Measurements from ENCODE around the gene MCCC1. TPM values are rescaled to one million over a fixed set of nuclear protein-coding genes. Genes with fewer than 3 reads are reported as not detected.

Gene MCCC1
- total RNA-seq, 4 donors from 2014 or later = 26.4 to 37.3 (median 27.8) TPM

- peaks cover 0 to 8% (median 1%) of the 10 kb centered on the region in 4 donors for H3K9me3 ChIP-seq
Measured at GRCh38 chr3:183027276-183027675, 72.0 kb downstream of the MCCC1 start.

GRCh38 chr3:183022936-183023516, 76.3 kb downstream of the MCCC1 start:
- Histone ChIP-seq H3K36me3 (peaks cover 33 to 94% (median 57%) of the 10 kb centered on the region in 4 donors), H3K9me3 (peaks cover 0 to 2% (median 0%) of the 10 kb centered on the region in 4 donors), H3K4me3 (no peak overlapping the region), H3K27me3 (no peaks in the 10 kb centered on the region), H3K27ac (replicated peaks in 1 of 4) (no peak overlapping the region), H3K4me1 (no peaks in the 10 kb centered on the region)
- 89% methylated on average over 3 of the region's 3 CpGs for whole genome bisulfite sequencing
- intact Hi-C loops (cut with DNase I) = no loop called here
- DNase-seq (ENCODE audit: extremely low spot score) = no peak
- TF ChIP-seq POLR2AphosphoS5 (IDR thresholded peaks at IDR 0.05) (no peak), EP300 (IDR thresholded peaks at IDR 0.05) (no peak), CTCF (IDR thresholded peaks at IDR 0.05) (no peak), POLR2A (IDR thresholded peaks at IDR 0.05; ENCODE audit: low read depth) (no peak)

More at GRCh38 chr3:183027276-183027675, 72.0 kb downstream of the MCCC1 start:
- 100% methylated on average over 1 of the region's 1 CpG for WGBS
- no peak for DNase-seq (ENCODE audit: extremely low spot score)
- Histone ChIP-seq H3K27me3 (no peaks in the 10 kb centered on the region), H3K4me3 (no peak overlapping the region), H3K4me1 (no peaks in the 10 kb centered on the region), H3K27ac (replicated peaks in 1 of 4) (no peak overlapping the region), H3K36me3 (peaks cover 30 to 96% (median 53%) of the 10 kb centered on the region in 4 donors)
- TF ChIP-seq POLR2A (IDR thresholded peaks at IDR 0.05; ENCODE audit: low read depth) (no peak), POLR2AphosphoS5 (IDR thresholded peaks at IDR 0.05) (no peak), CTCF (IDR thresholded peaks at IDR 0.05) (no peak), EP300 (IDR thresholded peaks at IDR 0.05) (no peak)
- intact Hi-C loops (cut with DNase I) = no loop called here

- peaks cover 38 to 92% (median 56%) of the 10 kb centered on the region in 4 donors for H3K36me3 ChIP-seq
- intact Hi-C loops (cut with DNase I) = no loop called here
- no peak overlapping the region for H3K4me3 ChIP-seq
- H3K27ac ChIP-seq (replicated peaks in 1 of 4) = no peak overlapping the region
- H3K4me1 ChIP-seq = no peaks in the 10 kb centered on the region
- WGBS = 97% methylated on average over 3 of the region's 3 CpGs
- TF ChIP-seq POLR2AphosphoS5 (IDR thresholded peaks at IDR 0.05) (no peak), POLR2A (IDR thresholded peaks at IDR 0.05; ENCODE audit: low read depth) (no peak), EP300 (IDR thresholded peaks at IDR 0.05) (no peak), CTCF (IDR thresholded peaks at IDR 0.05) (no peak)
- H3K27me3 ChIP-seq = no peaks in the 10 kb centered on the region
- H3K9me3 ChIP-seq = no peaks in the 10 kb centered on the region
- no peak for DNase-seq (ENCODE audit: extremely low spot score)
Measured at GRCh38 chr3:183018421-183019192, 80.7 kb downstream of the MCCC1 start.

- H3K4me3 ChIP-seq = no peak overlapping the region
- intact Hi-C loops (cut with DNase I) = no loop called here
- 90% methylated on average over 2 of the region's 2 CpGs for WGBS
- no peaks in the 10 kb centered on the region for H3K27me3 ChIP-seq
- H3K9me3 ChIP-seq = no peaks in the 10 kb centered on the region
- H3K4me1 ChIP-seq = peaks cover 0 to 2% (median 0%) of the 10 kb centered on the region in 4 donors
- H3K36me3 ChIP-seq = peaks cover 23 to 74% (median 34%) of the 10 kb centered on the region in 4 donors
- DNase-seq (ENCODE audit: extremely low spot score) = no peak
- H3K27ac ChIP-seq (replicated peaks in 1 of 4) = no peak overlapping the region
- no peak for TF ChIP-seq EP300 (IDR thresholded peaks at IDR 0.05)
- no peak for TF ChIP-seq POLR2AphosphoS5 (IDR thresholded peaks at IDR 0.05)
- TF ChIP-seq POLR2A (IDR thresholded peaks at IDR 0.05; ENCODE audit: low read depth) = no peak
- no peak for TF ChIP-seq CTCF (IDR thresholded peaks at IDR 0.05)
Measured at GRCh38 chr3:183015185-183015584, 84.1 kb downstream of the MCCC1 start.
